ENCODE measurements around the gene ARHGAP10. TPM values are rescaled to one million over a fixed set of nuclear protein-coding genes. Genes with fewer than 3 reads are reported as not detected.
"Not testable (repeated sequence)": the region's sequence is repeated elsewhere in the genome, so short reads cannot be mapped to it uniquely, and the experiment has no call there.

Gene ARHGAP10
- polyA plus RNA-seq, 3 donors: 19.7 to 20.7 (median 20.6) TPM

DNA sequence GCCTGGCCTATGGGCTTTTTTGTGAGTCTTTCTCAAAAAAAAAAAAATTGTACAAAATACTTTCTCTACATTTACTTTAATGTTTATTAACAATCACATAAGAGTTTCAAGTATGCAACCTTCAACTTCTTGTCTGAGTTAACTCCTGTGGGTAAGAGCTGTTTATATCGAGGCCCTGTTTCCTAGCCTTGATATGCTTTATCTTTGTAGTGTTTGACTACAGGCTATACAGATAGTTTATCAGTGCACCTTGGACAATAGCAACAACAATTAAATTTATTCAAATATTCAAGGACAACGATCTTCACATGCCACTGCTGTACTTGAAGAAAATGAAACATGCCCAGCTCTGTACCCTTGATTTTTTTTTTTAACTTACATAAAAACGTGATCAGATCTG, 178.4 kb downstream of the ARHGAP10 start:
- DNase-seq (ENCODE audit: extremely low read depth in 1 of 11, low read depth in 9 of 11, low spot score in 4 of 11): no peak

DNA sequence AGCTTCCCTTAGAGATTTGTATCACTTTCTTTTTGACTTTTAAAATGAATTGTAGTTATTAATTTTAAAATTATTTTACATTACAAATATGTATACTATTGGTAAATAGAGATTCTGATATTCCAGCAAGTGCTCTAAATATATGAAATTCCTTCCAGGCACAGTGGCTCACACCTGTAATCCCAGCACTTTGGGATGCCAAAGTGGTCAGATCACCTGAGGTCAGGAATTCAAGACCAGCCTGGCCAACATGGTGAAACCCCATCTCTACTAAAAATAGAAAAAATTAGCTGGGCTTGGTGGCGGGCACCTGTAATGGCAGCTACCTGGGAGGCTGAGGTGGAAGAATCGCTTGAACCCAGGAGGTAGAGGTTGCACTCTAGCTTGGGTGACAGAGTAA, 180.2 kb downstream of the ARHGAP10 start:
- not testable (repeated sequence) for DNase-seq (ENCODE audit: extremely low read depth in 1 of 11, low read depth in 9 of 11, low spot score in 4 of 11)

GRCh38 chr4:147913137-147913536, 181.2 kb downstream of the ARHGAP10 start:
- no peak for DNase-seq (ENCODE audit: extremely low read depth in 1 of 11, low read depth in 9 of 11, low spot score in 4 of 11)

GRCh38 chr4:147916351-147916750, 184.5 kb downstream of the ARHGAP10 start:
- no peak for DNase-seq (ENCODE audit: extremely low read depth in 1 of 11, low read depth in 9 of 11, low spot score in 4 of 11)

DNA sequence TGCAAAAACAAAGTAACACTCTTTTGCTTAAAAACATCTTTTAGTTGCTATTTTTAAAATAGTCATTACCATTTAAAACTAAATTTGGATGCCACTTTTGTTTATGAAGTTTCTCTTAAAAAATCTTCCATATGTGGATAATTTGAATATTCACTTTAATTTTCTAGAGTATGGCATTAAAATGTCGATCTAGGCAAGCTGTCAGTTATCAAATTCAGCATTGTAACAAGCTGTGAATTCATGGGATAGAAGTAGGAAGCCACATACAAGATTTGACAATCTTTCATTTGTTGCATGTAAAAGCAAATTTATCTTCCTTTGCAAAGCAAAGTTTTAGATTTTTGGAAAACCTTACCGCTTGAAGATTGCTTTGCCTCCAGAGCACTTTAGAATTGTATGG, 191.5 kb downstream of the ARHGAP10 start:
- DNase-seq (ENCODE audit: extremely low read depth in 1 of 11, low read depth in 9 of 11, low spot score in 4 of 11): no peak

GRCh38 chr4:147923854-147924253, 192.0 kb downstream of the ARHGAP10 start:
- DNase-seq (ENCODE audit: extremely low read depth in 1 of 11, low read depth in 9 of 11, low spot score in 4 of 11): no peak

GRCh38 chr4:147924604-147925412, 192.9 kb downstream of the ARHGAP10 start:
- DNase-seq (ENCODE audit: extremely low read depth in 1 of 11, low read depth in 9 of 11, low spot score in 4 of 11): peak; percentile 22 to 55 (median 33)

DNA sequence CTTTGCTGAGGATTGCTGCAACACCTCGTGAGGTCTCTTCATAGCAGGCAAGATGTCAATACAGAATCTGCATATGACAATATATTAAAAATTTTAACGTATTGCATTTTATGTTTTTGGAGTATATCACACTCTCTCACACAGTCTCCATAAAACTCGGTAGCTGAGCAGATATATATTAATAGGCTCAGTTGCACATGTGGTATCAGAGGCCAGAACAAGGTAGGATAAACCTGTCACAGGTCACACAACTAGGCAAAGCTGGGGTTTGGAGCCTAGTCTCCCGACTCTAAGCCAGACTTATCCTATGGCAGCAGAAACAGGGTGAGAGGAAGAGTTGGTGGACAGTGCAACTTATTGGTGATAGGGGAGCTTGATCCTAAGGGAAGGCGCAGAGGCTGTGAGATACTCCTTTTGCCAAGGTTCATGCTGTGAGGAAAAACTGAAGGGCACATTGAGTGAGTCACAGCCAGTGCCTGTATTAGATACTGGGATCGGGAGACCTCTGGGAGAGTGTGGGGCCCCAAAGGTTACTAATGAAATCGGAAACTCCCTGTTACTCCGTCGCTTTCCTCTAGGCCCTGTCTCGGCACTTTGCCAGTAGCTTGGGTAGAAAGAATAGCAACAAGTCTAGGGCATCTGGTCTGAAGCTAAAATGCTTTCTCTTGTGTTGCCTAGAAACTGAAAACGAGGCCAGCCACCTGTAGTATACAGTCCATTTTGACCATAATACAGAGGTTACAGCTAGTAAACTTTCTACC, 195.7 kb downstream of the ARHGAP10 start:
- DNase-seq (ENCODE audit: extremely low read depth in 1 of 11, low read depth in 9 of 11, low spot score in 4 of 11): no peak

GRCh38 chr4:147928400-147928799, 196.5 kb downstream of the ARHGAP10 start:
- DNase-seq (ENCODE audit: extremely low read depth in 1 of 11, low read depth in 9 of 11, low spot score in 4 of 11): no peak

DNA sequence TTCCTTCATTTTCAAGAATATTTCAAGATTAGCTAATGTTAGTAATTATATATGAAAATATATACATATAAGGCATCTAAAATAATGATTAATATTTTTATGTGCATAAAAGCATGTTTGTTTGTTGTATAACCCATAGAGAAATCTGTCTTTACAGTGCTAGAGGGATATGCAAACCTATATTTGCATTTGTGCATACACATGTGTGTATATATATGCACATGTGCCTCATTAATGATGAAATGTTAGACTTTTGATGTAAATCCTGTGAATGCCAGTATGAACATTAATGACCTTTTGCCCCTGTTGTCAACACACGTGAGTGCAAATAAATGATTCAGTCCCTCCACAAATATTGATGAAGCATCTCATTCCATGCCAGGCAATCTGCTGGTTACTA, 197.9 kb downstream of the ARHGAP10 start:
- no peak for DNase-seq (ENCODE audit: extremely low read depth in 1 of 11, low read depth in 9 of 11, low spot score in 4 of 11)

DNA sequence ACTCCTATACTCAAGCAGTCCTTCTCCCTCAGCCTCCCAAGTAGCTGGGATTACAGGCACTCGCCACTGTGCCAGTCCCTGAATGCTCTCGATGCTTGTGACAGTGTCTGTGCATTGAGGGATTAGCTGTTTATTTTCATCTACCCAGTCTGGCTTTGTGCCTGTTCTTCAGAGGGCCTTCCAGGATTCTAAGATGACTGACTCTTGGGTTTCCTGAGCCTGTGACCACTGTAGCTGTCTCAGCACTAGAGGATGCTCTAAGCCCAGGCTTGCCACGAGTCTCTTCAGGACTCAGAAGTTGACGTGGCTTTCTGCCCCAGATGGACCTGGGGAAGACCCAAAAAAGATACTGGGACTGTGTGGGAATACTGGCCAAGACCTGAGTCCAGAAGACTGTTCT, 201.4 kb downstream of the ARHGAP10 start:
- no peak for DNase-seq (ENCODE audit: extremely low read depth in 1 of 11, low read depth in 9 of 11, low spot score in 4 of 11)

DNA sequence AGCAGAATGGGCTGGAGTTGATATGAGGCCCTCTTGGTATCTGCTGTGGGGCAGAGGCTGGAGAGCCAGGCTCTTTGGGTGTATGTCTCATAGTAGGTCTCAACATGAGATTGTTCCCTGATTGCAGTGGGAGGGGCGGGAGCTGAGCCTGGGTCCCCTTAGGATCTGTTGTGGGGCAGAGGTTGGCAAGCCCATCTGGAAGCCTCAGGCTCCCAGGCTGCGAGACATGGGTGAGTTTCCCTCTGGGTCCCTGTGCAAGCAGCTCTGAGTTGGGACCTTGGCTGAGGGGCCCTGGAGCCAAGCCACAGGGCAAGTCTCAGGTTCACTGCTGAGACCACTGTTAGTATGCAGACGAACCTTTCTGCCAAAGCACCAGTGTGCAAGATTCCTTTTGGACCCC, 201.9 kb downstream of the ARHGAP10 start:
- no peak for DNase-seq (ENCODE audit: extremely low read depth in 1 of 11, low read depth in 9 of 11, low spot score in 4 of 11)

GRCh38 chr4:147938496-147938895, 206.6 kb downstream of the ARHGAP10 start:
- DNase-seq (ENCODE audit: extremely low read depth in 1 of 11, low read depth in 9 of 11, low spot score in 4 of 11): no peak

GRCh38 chr4:147940171-147940570, 208.3 kb downstream of the ARHGAP10 start:
- DNase-seq (ENCODE audit: extremely low read depth in 1 of 11, low read depth in 9 of 11, low spot score in 4 of 11): no peak

DNA sequence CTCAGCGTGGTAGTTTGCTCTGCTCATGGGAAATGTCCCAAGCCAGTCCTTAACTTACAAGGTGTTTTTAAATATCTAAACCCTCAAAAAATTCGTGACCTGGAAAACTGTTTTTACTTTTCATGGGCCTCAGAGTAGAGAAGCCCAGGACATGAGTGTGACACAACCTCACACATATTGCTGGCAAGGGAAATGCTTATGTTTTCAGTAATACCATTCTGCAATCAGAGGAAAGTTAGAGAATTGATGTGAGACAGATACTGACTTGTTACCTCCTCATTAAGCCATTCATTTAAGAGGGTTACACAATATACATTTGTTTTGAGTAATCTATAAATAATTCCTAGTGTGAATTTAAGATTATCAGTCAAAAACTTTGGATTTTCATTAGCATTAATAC, 209.5 kb downstream of the ARHGAP10 start:
- DNase-seq (ENCODE audit: extremely low read depth in 1 of 11, low read depth in 9 of 11, low spot score in 4 of 11): no peak

DNA sequence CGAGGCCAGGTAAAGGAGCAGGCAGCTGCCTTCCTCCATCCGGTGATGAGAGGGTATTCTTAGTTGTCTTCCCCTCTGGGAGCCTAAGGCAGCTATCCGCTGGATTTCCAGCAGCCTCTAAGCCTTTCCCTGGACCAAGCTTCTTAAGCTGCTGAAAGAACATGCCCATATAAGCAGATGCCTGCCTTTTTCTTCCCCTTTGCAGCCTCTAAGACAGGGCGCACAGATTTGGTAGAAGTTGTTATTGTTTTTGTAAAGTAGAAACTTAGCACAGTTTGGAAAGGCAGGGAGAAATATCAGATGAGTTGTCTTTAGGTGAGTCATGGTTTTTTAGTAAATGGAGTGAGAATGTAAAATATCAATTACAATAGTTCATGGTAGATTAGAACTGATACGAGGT, 210.8 kb downstream of the ARHGAP10 start:
- no peak for DNase-seq (ENCODE audit: extremely low read depth in 1 of 11, low read depth in 9 of 11, low spot score in 4 of 11)

- DNase-seq (ENCODE audit: extremely low read depth in 1 of 11, low read depth in 9 of 11, low spot score in 4 of 11): no peak
Observed at GRCh38 chr4:147943159-147943638, 211.3 kb downstream of the ARHGAP10 start.

- DNase-seq (ENCODE audit: extremely low read depth in 1 of 11, low read depth in 9 of 11, low spot score in 4 of 11): no peak
Observed at GRCh38 chr4:147944249-147944648, 212.4 kb downstream of the ARHGAP10 start.

DNA sequence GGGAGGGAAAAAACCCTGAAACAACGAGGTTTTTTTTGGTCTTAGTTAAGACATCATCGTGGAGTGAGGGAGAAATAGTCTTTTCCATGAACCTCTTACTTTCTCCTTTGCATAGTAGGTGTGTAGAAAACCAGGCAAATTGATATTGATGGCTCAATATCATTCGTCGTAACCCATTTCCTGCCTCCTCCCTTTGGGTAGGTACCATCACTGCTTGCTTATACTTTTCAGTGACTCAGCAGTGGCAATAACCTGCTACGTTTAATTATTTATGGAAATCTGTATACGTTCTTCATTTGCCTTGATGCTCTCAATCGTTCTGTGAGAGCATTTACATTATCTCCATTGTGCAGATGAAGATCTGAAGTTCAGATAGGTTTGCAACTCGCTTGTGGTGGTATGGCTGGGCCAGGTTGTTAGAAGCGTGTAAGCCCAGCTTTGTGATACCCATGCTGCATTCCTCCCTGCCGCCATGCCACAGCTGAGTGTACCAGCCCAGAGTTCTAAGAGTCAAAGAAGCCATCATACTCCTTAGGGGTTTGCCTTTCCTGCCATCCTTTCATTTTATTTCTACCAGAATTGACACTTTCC, 212.9 kb downstream of the ARHGAP10 start:
- DNase-seq (ENCODE audit: extremely low read depth in 1 of 11, low read depth in 9 of 11, low spot score in 4 of 11): no peak

GRCh38 chr4:147948336-147948735, 216.4 kb downstream of the ARHGAP10 start:
- DNase-seq (ENCODE audit: extremely low read depth in 1 of 11, low read depth in 9 of 11, low spot score in 4 of 11): no peak
